Karpas-422 (cell line): Measurements from ENCODE around the gene GBX2. TPM values are rescaled to one million over a fixed set of nuclear protein-coding genes. Genes with fewer than 3 reads are reported as not detected.

Experiments used
- DNase-seq: peaks from one replicate; pipeline ENCODE4 v3.0.0-alpha.2; 2015
- H2AFZ ChIP-seq: fragments of 200-600 bp; sonication (generic); 2 replicates; pipeline ENCODE4 v1.6.1; 2014; ENCODE audit warnings: antibody characterized with exemption, low read length, mixed read lengths
- H3K27ac ChIP-seq: fragments of 200-600 bp; sonication (generic); 2 replicates; pipeline ENCODE4 v1.5.1; 2014; ENCODE audit warnings: mild to moderate bottlenecking, low read length, moderate library complexity
- H3K27me3 ChIP-seq: fragments of 200-600 bp; sonication (generic); 2 replicates; pipeline ENCODE4 v1.6.1; 2014; ENCODE audit warnings: low read length, mixed read lengths
- H3K36me3 ChIP-seq: fragments of 200-600 bp; sonication (generic); 2 replicates; pipeline ENCODE4 v1.6.1; 2014; ENCODE audit warnings: low read length, mixed read lengths; ENCODE audit not compliant: insufficient read depth
- H3K4me1 ChIP-seq: fragments of 200-600 bp; sonication (generic); 2 replicates; pipeline ENCODE4 v1.6.1; 2014; ENCODE audit warnings: mild to moderate bottlenecking, low read length, mixed read lengths
- H3K4me2 ChIP-seq: fragments of 200-600 bp; sonication (generic); 2 replicates; pipeline ENCODE4 v1.6.1; 2014; ENCODE audit warnings: low read length, low read depth, mild to moderate bottlenecking; ENCODE audit not compliant: poor library complexity, severe bottlenecking
- H3K4me3 ChIP-seq: fragments of 200-600 bp; sonication (generic); 2 replicates; pipeline ENCODE4 v1.5.1; 2014; ENCODE audit warnings: mild to moderate bottlenecking, antibody characterized with exemption, low read length, mixed read lengths
- H3K79me2 ChIP-seq: fragments of 200-600 bp; sonication (generic); 2 replicates; pipeline ENCODE4 v1.6.1; 2014; ENCODE audit warnings: mild to moderate bottlenecking, low read length, mixed read lengths
- H3K9ac ChIP-seq: fragments of 200-600 bp; sonication (generic); 2 replicates; pipeline ENCODE4 v1.6.0; 2014; ENCODE audit warnings: low read length
- H3K9me2 ChIP-seq: fragments of 200-600 bp; sonication (generic), shearing (Covaris generic); replicated peaks from 2 replicates; pipeline ENCODE4 v1.6.0; 2014; ENCODE audit warnings: mild to moderate bottlenecking, low read length, moderate library complexity; ENCODE audit not compliant: insufficient read depth
- H3K9me3 ChIP-seq: fragments of 300-700, 200-600 bp; sonication (generic); 2 replicates; pipeline ENCODE4 v1.6.1; 2014; ENCODE audit warnings: low read length, mixed read lengths
- H4K20me1 ChIP-seq: fragments of 200-600 bp; sonication (generic); 2 replicates; pipeline ENCODE4 v1.6.1; 2014; ENCODE audit warnings: mild to moderate bottlenecking, antibody characterized with exemption, low read length, low read depth; ENCODE audit not compliant: insufficient read depth
- total RNA-seq: library from RNA; depleted of rRNA; stranded (reverse); fragments of >200 nt; shearing (Covaris generic); gene quantifications from 2 replicates; pipeline ENCODE4 v1.2.3, GENCODE V29; 2014; ENCODE audit warnings: low replicate concordance

The GBX2 gene
- total RNA-seq, 1 experiment from 2014 or later, result not detected

- Histone ChIP-seq H4K20me1 (no peaks in the 10 kb centered on the region), H3K27me3 (no peaks in the 10 kb centered on the region), H3K9me3 (no peaks in the 10 kb centered on the region), H3K9me2 (no peaks in the 10 kb centered on the region), H3K4me3 (no peak overlapping the region), H3K4me1 (no peaks in the 10 kb centered on the region), H3K36me3 (no peaks in the 10 kb centered on the region), H3K27ac (no peak overlapping the region), H3K9ac (no peak overlapping the region), H3K79me2 (no peaks in the 10 kb centered on the region), H3K4me2 (no peak overlapping the region), H2AFZ (no peak overlapping the region)
- DNase-seq, result no peak
Observed at GRCh38 chr2:236162031-236162845, 5.9 kb downstream of the GBX2 start.

- Histone ChIP-seq H3K27ac (no peak overlapping the region), H3K9ac (no peak overlapping the region), H3K4me3 (no peak overlapping the region), H3K9me3 (no peaks in the 10 kb centered on the region), H3K79me2 (no peaks in the 10 kb centered on the region), H3K4me2 (no peak overlapping the region), H3K36me3 (no peaks in the 10 kb centered on the region), H2AFZ (no peak overlapping the region), H3K27me3 (no peaks in the 10 kb centered on the region), H3K9me2 (no peaks in the 10 kb centered on the region), H3K4me1 (no peaks in the 10 kb centered on the region), H4K20me1 (no peaks in the 10 kb centered on the region)
- DNase-seq, result no peak
Observed at GRCh38 chr2:236161531-236161930, 6.7 kb downstream of the GBX2 start.

- Histone ChIP-seq H3K27me3 (no peaks in the 10 kb centered on the region), H3K4me1 (no peaks in the 10 kb centered on the region), H3K4me2 (no peak overlapping the region), H4K20me1 (no peaks in the 10 kb centered on the region), H3K79me2 (no peaks in the 10 kb centered on the region), H2AFZ (no peak overlapping the region), H3K9me2 (no peaks in the 10 kb centered on the region), H3K36me3 (no peaks in the 10 kb centered on the region), H3K27ac (no peak overlapping the region), H3K9me3 (no peaks in the 10 kb centered on the region), H3K9ac (no peak overlapping the region), H3K4me3 (no peak overlapping the region)
- DNase-seq, result no peak
Observed at GRCh38 chr2:236161082-236161462, 7.1 kb downstream of the GBX2 start.

- Histone ChIP-seq H3K79me2 (no peaks in the 10 kb centered on the region), H3K27me3 (no peaks in the 10 kb centered on the region), H3K9ac (no peak overlapping the region)
Observed at GRCh38 chr2:236160366-236161081, 7.7 kb downstream of the GBX2 start.

GRCh38 chr2:236159778-236160170 is 8.4 kb downstream of the GBX2 start:
- Histone ChIP-seq H3K27me3 (no peaks in the 10 kb centered on the region), H3K4me1 (no peaks in the 10 kb centered on the region), H3K9me3 (no peaks in the 10 kb centered on the region)

More at GRCh38 chr2:236160366-236161081, 7.7 kb downstream of the GBX2 start:
- no peaks in the 10 kb centered on the region for H3K36me3 ChIP-seq
- H3K4me3 ChIP-seq, result no peak overlapping the region
- H3K27ac ChIP-seq, result no peak overlapping the region
- DNase-seq, result no peak
- H3K9me3 ChIP-seq, result no peaks in the 10 kb centered on the region
- H2AFZ ChIP-seq, result no peak overlapping the region
- H3K9me2 ChIP-seq, result no peaks in the 10 kb centered on the region
- H4K20me1 ChIP-seq, result no peaks in the 10 kb centered on the region
- no peak overlapping the region for H3K4me2 ChIP-seq
- H3K4me1 ChIP-seq, result no peaks in the 10 kb centered on the region

GRCh38 chr2:236158969-236159777 is 9.0 kb downstream of the GBX2 start:
- Histone ChIP-seq H3K36me3 (no peaks in the 10 kb centered on the region), H3K4me3 (no peak overlapping the region), H3K4me2 (no peak overlapping the region), H3K9me2 (no peaks in the 10 kb centered on the region), H3K4me1 (no peaks in the 10 kb centered on the region), H4K20me1 (no peaks in the 10 kb centered on the region), H2AFZ (no peak overlapping the region), H3K79me2 (no peaks in the 10 kb centered on the region), H3K9me3 (no peaks in the 10 kb centered on the region), H3K27me3 (no peaks in the 10 kb centered on the region), H3K27ac (no peak overlapping the region), H3K9ac (no peak overlapping the region)
- no peak for DNase-seq

More at GRCh38 chr2:236159778-236160170, 8.4 kb downstream of the GBX2 start:
- H3K79me2 ChIP-seq, result no peaks in the 10 kb centered on the region
- H3K9ac ChIP-seq, result no peak overlapping the region
- no peak for DNase-seq
- H2AFZ ChIP-seq, result no peak overlapping the region
- H3K4me2 ChIP-seq, result no peak overlapping the region
- H3K27ac ChIP-seq, result no peak overlapping the region
- H3K36me3 ChIP-seq, result no peaks in the 10 kb centered on the region
- no peak overlapping the region for H3K4me3 ChIP-seq
- H4K20me1 ChIP-seq, result no peaks in the 10 kb centered on the region
- no peaks in the 10 kb centered on the region for H3K9me2 ChIP-seq

GRCh38 chr2:236157815-236158498 is 10.2 kb downstream of the GBX2 start:
- no peak for DNase-seq
- no peaks in the 10 kb centered on the region for H3K27me3 ChIP-seq

More at GRCh38 chr2:236157815-236158498, 10.2 kb downstream of the GBX2 start:
- H3K27ac ChIP-seq, result no peak overlapping the region
- H3K4me1 ChIP-seq, result no peaks in the 10 kb centered on the region
- H3K4me2 ChIP-seq, result no peak overlapping the region
- H3K9me2 ChIP-seq, result no peaks in the 10 kb centered on the region
- H4K20me1 ChIP-seq, result no peaks in the 10 kb centered on the region
- H3K79me2 ChIP-seq, result no peaks in the 10 kb centered on the region
- no peak overlapping the region for H3K4me3 ChIP-seq
- no peaks in the 10 kb centered on the region for H3K36me3 ChIP-seq
- no peaks in the 10 kb centered on the region for H3K9me3 ChIP-seq
- H2AFZ ChIP-seq, result no peak overlapping the region
- no peak overlapping the region for H3K9ac ChIP-seq
